HG02938 (cell line): ENCODE data around the gene P2RY6.
A peak's percentile ranks its signal among the peaks of the same experiment; 100 is the strongest.

Experiments used
- ATAC-seq: cut with Tn5 transposase; IDR thresholded peaks from one replicate; pipeline ENCODE4 v1.9.1; 2021; ENCODE audit warnings: mild to moderate bottlenecking, moderate library complexity; ENCODE audit not compliant: unreplicated experiment

Gene P2RY6

DNA sequence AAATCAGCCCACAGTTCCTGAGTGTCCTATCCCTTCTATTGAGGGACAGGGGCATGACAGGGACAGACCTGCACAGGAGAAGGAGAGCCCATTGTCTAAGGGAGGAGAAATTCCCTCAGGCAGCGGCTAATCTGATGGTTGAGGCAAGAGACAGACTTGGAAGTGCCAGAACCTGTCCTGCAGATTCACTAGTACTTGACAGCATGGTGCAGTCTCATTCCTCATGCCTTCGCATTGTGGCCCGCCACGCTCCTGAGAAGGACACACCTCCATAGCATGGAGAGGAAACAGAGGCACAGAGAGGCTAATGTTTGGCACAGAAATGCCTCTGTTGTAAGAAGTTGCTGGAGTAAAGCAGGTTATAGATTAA is 3.2 kb downstream of the P2RY6 start:
- no peak for ATAC-seq

GRCh38 chr11:73277467-73277866 is 5.3 kb downstream of the P2RY6 start:
- no peak for ATAC-seq

DNA sequence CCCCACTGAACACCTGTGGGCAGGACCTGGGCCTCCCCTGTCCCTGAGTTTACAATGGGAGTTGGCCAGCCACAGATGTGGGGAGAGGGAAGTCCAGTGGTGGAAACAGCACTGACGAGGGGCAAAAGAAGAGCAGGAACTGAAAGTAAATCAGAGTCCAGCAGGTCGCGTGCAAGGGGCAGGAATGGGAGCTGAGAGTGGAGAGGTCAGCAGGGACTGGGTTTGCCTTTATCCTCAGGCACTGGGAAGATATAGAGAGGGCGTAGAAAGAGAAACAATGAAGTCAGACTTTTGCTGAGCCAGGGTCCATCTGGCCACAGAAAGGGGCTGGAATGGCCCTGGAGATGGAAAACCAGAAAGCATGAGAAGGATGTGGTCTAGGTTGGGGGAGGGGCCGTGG is 8.5 kb downstream of the P2RY6 start:
- no peak for ATAC-seq

- ATAC-seq: no peak
These were observed 9.1 kb downstream of the P2RY6 start for GRCh38 chr11:73281201-73281741.

GRCh38 chr11:73281796-73282660 is 9.9 kb downstream of the P2RY6 start:
- no peak for ATAC-seq

DNA sequence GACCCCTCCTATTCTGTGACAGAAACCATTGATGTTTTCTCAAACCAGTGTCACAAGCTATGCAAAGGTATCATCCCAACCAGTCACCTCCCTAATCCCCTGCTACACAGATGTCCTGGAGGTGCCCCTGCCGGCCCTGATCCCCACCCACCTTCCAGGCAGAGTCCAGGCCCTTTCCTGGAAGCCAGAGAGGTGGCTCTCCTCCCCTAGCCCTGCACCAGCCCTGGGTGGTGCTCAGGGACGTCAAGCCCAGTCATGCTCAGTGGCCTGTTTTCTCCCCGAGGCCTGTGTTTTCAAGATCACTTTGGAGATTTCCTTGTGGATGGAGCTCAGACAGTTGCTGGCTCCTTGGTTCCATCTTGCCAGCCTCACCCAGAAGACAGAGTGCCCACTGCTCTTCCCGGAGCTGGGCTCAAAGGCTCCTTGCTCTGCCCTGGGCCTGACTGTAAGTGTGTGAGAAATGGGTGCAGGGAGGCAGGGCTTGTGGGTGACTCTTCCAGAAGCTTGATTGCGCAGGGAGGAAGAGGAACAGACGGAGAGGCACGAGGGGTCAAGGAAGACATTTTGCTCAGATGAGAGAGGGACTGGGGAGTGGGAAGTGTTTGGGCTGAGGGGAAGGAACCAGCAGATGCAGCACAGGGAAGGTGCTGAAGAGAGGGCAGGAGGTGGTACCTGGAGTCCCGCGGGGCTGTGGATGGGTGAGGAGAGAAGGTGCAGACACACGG is 11.3 kb downstream of the P2RY6 start:
- no peak for ATAC-seq

- no peak for ATAC-seq
These were observed 12.0 kb downstream of the P2RY6 start for GRCh38 chr11:73284106-73284505.

DNA sequence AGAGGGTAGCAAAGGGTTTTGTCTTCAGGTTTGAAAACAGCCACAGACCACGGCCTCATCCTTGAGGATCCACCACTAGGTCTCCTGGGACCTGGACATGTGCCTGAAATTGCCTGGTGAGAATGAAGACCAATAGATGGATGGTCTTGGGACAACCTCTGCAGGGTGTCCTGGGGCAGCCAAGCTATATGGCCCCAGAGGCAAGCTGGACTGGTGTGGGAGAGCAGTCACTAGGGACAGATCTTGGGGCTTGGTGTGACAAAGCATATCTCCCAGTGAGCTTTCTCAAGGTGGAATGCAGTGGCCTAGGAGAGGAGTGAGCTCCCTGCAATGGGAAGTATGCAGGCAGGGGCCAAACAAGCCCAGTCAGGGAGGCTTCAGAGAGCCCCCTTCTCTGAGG is 13.6 kb downstream of the P2RY6 start:
- ATAC-seq: no peak

DNA sequence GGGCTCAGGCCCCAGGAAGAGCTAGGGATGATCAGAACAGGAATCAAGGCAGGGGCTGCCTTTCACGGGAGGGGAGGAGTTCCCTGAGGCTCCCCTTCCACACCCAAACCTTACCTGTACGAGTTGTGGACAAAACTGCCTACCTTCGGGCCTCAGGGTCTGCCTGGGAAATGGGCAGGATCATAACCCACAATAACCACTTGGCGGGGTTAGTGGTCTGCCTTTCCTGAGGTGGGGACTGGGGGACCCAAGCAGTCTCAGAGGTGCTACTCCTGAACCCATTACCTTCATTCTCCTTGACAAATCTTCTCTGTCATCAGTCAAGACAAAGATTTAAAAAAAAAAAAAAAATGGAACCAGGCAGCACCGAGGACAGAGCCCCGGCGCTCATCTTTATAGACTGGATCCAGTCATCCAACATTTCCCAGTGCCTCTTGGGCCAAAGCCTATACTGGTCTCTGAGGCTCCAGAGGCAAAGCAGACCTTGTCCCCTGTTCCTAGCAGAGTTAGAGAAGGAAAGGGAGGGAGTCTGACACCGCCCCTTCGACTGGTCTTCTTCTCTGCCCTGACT is 14.2 kb downstream of the P2RY6 start:
- no peak for ATAC-seq

- no peak for ATAC-seq
These were observed 15.4 kb downstream of the P2RY6 start for GRCh38 chr11:73287400-73288101.

GRCh38 chr11:73288192-73288872 is 16.2 kb downstream of the P2RY6 start:
- ATAC-seq: no peak

- ATAC-seq: peak; percentile 61
These were observed 17.0 kb downstream of the P2RY6 start for GRCh38 chr11:73288873-73289707.

DNA sequence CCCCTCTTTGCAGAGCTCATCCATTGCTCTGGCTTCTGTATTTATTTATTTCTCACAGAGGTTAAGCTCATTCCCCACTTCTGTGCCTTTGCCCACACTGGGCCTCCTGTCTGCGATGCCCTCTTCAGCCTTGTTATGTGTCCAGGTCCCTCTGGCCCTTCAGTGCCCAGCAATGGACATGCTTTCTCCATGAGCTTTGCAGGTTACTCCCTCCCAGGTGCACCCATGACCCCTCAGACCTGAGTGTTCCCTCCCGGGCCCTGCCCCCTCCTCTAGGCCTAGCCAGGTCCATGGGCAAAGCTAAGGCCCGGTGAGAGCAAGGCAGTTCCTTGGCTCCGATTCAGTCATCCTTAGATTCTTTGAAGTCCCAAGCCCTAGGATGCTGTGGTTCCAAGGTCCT is 18.4 kb downstream of the P2RY6 start:
- no peak for ATAC-seq

- no peak for ATAC-seq
These were observed 19.1 kb downstream of the P2RY6 start for GRCh38 chr11:73291196-73291595.

GRCh38 chr11:73291781-73292524 is 19.8 kb downstream of the P2RY6 start:
- no peak for ATAC-seq

GRCh38 chr11:73292525-73292894 is 20.4 kb downstream of the P2RY6 start:
- ATAC-seq: no peak

GRCh38 chr11:73293356-73293936 is 21.3 kb downstream of the P2RY6 start:
- no peak for ATAC-seq

DNA sequence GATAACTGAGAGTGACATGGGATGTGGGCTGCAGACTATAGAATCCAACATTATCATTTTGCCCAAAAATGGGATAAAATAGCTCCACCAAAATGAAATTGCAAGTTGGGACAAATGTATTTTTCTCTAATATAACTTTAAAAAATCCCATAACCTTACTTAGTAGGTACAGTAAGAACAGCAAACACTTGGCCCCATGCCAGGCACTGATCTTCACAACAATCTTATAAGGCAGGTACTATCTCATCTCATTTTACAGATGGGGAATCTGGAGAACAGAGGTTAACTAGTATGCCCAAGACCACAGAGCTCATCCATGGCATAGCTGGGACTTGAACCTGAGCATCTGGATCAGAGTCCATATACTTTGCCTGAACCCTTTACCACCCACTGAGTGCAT is 22.5 kb downstream of the P2RY6 start:
- no peak for ATAC-seq
